HG02943 (cell line): ENCODE results near the gene UBR4.

Experiments used
- ATAC-seq: cut with Tn5 transposase; IDR thresholded peaks from one replicate; pipeline ENCODE4 v1.9.1; 2021; ENCODE audit warnings: mild to moderate bottlenecking, low read depth, moderate library complexity; ENCODE audit not compliant: unreplicated experiment

Gene UBR4

GRCh38 chr1:19040010-19040680, 169.9 kb downstream of the UBR4 start:
- ATAC-seq = no peak

GRCh38 chr1:19038732-19039131, 171.3 kb downstream of the UBR4 start:
- ATAC-seq = no peak

DNA sequence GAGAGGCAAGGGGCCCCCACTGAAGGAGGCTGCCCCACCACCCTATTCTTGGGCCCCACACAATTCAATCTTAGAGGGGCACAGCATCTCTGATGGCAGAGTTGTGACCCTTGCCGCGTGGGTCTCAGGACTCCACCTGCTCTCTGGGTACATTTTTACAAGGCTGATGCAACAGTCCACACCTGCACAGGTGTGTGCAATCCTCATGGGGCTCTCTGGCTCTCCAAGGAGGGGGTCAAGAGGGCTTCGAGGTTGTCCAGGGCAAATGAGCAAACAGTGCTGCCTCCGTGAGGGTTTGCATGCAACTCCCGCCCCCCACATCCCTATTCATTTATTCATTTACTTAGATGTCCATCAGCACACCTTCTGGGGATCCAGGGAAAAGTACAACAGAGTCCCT, 172.0 kb downstream of the UBR4 start:
- no peak for ATAC-seq

- ATAC-seq = no peak
Measured at GRCh38 chr1:19037659-19038058, 172.4 kb downstream of the UBR4 start.

DNA sequence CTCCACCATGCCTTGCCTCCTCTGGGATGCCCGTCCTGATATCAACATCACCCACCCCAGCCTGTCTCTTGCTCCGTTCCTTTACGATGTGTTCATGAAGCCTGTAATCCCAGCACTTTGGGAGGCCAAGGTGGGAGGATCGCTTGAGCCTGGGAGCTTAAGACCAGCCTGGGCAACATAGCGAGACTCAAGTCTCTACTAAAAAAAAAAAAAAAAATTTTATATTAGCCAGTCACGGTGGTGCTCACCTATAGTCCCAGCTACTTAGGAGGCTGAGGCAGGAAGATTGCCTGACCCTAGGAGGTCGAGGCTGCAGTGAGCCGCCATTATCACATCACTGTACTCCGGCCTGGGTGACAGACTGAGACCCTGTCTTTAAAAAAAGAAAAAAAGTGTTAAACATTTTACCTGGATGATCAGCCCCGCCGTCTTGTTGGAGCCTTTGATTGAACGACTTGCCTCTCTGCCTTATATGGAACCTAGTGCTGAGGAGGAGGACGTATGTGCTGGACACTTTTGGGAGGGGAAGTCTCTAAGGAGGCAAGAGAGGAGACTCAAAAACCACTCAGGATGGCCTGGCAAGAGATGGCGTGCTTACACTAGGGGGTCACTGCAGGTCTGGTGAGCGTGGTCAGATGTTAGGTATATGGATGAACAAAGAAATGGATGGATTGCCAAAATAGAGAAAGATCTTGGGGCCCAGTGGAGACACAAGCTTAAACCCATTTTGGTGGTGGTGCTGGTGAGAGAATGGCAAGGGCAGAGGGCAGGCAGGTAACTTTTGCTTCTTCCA, 173.1 kb downstream of the UBR4 start:
- ATAC-seq = no peak

GRCh38 chr1:19036041-19036812, 173.8 kb downstream of the UBR4 start:
- ATAC-seq = no peak

DNA sequence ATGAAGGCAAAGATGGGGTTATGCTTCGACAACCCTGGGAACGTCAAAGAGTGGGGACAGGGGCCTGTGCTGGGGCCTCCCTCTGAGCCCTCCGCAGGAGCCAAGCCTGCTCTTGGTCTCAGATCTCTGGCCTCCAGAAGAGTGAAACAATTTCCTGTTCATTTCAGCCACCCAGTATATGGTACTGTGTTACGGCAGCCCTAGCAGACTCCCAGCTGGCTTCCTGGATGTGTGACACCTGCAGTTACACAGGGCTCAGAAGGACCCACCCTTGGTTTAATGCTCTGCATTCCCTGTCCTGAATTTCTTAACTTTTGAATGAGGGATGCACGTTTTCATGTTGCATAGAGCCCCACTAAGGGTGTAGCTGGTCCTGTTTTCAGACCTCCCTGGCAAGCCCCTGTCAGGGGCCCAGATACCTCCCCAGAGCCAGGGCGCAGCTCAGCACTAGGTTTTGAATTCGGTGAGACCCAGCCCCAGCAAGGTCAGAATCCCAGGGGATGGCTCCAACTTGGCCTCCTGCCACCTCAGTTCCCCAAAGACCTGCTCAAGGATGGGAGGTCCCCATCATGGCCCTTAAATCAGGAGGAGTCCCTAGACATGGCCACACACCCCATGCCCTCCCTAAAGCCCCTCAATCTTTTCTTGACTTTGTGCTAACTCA, 174.6 kb downstream of the UBR4 start:
- no peak for ATAC-seq

GRCh38 chr1:19034721-19035120, 175.3 kb downstream of the UBR4 start:
- ATAC-seq = no peak

DNA sequence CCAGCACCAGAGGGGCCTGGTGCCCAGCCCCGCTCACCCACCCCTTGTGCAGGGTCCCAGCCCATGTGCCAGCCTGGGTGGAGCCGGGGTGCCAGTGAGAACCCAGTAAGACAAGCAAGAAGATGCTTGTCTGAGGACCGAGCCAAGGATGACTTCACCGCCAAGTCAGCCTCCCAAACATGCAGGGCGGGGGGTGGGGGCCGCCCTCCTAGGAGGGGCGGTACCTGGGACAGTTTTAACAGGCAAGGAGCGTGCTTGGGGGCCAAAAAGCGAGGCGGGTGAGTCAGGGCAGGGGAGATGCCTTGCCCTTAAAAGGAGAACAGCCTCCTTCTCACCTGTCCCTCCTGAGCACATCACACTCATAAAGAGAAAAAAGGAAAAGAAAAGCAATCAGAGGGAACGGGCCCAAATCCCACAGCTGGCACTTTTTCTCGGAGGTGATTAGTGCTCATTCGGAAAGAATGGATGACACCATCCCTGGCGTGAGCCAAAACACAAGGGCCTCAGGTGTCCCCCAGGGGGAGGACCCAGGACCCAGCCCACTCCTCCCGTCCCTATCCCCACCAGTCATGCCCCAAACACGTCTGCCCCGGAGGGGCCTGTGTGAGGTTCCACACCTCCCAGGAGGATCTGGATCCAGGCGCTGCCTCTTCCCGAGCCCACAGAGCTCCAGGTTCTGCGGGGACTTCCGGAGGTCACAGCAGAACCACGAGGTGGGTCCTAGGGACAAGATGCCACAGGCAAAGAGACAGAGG, 176.0 kb downstream of the UBR4 start:
- no peak for ATAC-seq

GRCh38 chr1:19033515-19033839, 176.6 kb downstream of the UBR4 start:
- ATAC-seq = no peak

DNA sequence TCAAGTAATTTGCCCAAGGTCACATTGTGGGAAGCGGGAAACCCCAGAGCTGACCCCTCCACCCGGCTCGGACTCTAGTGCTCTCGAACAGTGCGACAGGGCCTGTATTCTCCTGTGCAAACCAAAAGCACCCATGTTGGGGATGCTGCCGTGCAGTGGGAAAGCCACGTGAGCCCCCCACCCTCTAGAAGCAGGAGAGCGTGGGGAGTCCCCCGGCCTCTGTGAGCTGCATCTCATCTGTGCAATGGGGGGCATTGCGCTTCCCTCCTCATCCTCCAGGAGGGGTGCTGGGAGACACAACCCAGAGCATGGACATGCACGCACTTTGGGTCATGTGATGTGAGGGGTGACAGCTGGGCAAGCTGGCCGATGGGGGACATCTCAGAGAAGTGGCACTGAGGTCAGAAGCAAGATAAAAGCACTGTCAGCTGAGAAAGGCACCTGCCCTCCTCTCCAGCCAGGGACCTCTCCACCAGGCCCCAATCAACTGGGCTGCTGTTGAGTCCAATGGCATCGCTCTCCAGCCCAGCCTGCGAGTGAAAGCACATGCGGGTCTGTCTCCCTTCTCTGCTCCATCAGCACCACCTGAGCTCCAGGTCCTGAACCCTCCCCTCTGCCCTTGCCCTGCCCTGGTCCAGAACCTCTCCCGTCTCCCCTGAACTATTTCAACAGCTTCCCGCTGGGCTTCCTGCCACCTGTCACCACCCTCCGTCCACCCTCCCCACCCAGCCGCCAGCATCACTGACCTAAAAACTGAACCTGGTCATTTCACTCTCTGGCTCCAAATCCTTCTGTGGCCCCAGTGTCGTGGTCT, 177.2 kb downstream of the UBR4 start:
- no peak for ATAC-seq

GRCh38 chr1:19032413-19032695, 177.7 kb downstream of the UBR4 start:
- no peak for ATAC-seq

- no peak for ATAC-seq
Measured at GRCh38 chr1:19029191-19030085, 180.6 kb downstream of the UBR4 start.

DNA sequence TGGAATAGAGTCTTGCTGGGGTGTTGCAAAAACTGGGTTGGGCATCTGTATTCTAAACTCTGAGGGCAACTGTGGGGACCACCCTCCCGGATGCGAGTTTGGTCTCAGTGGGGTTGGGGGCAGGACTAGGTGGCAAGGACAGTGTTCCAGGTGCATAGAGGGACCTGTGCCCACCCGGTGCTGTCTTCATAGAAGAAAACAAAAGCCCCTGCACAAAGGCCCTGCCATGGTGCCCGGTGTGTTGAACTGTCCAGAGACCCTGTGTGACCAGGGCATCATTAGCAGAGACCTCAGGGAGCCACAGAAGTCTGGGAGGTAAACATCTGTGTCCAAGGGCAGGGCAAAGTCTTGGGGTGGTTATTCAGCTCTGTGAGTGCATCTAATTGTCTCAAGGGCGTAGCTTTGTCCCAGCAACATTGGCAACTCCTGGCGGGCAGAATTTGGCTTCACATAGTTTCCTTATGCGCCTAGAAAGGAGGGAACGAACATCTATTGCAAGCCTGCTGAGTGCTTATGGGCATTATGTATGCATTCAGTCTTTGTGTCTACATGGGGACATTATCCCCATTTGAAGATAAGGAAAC, 181.4 kb downstream of the UBR4 start:
- ATAC-seq = no peak

DNA sequence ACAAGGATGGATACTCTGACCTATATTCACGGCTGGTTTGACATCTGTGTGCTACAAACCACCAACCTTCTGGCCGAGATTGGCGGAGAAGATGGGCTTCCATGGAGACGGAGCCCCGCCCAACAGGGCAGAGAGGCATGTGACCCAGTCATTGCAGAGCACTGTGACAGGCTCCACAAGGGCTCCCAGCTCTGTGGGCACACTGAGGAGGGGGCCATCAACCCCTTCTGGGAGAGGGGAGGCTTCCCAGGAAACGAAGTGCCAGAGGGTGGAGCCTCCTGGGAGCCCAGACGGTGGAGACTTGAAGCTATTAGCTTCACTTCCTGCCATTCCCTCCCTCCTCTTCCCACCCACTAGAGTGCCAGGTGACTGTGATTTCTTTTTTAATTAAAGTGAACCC, 182.0 kb downstream of the UBR4 start:
- ATAC-seq = no peak
